Measurements from ENCODE around the gene RBMS1. TPM values are rescaled to one million over a fixed set of nuclear protein-coding genes. Genes with fewer than 3 reads are reported as not detected.

Gene RBMS1
- total RNA-seq, 1 donor from 2014 or later, result 102 TPM

DNA sequence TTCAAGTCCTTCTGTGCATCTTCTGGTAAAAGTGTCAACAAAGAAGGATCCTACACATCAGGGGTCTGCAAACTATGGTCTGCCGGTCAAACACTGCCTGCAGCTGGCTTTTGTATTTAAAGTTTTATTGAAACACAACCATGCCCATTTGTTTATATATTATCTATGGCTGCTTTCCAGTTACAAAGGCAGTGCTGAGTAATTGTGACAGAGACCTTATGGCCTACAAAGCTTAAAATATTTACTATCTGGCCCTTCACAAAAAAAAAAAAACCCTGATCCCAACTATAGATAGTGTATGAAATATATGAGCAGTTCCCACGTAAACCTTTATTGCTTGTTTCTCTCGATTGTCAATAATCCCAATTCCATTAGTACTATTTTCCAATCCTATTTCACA is 101.4 kb downstream of the RBMS1 start:
- DNase-seq (no peak), ATAC-seq (no peak)
- Histone ChIP-seq H3K36me3 (no peaks in the 10 kb centered on the region), H3K4me1 (peaks cover 70% of the 10 kb centered on the region), H3K4me3 (no peak overlapping the region), H3K9me3 (no peaks in the 10 kb centered on the region), H3K27ac (no peak overlapping the region), H3K27me3 (no peaks in the 10 kb centered on the region)
- TF ChIP-seq, protein P1, sequence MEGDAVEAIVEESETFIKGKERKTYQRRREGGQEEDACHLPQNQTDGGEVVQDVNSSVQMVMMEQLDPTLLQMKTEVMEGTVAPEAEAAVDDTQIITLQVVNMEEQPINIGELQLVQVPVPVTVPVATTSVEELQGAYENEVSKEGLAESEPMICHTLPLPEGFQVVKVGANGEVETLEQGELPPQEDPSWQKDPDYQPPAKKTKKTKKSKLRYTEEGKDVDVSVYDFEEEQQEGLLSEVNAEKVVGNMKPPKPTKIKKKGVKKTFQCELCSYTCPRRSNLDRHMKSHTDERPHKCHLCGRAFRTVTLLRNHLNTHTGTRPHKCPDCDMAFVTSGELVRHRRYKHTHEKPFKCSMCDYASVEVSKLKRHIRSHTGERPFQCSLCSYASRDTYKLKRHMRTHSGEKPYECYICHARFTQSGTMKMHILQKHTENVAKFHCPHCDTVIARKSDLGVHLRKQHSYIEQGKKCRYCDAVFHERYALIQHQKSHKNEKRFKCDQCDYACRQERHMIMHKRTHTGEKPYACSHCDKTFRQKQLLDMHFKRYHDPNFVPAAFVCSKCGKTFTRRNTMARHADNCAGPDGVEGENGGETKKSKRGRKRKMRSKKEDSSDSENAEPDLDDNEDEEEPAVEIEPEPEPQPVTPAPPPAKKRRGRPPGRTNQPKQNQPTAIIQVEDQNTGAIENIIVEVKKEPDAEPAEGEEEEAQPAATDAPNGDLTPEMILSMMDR (IDR thresholded peaks at IDR 0.05), result no peak
- intact Hi-C loops (cut with DNase I), result no loop called here

- H3K27ac ChIP-seq, result peak overlapping the region; percentile 52
These were observed 102.8 kb downstream of the RBMS1 start for GRCh38 chr2:160390544-160391455.

DNA sequence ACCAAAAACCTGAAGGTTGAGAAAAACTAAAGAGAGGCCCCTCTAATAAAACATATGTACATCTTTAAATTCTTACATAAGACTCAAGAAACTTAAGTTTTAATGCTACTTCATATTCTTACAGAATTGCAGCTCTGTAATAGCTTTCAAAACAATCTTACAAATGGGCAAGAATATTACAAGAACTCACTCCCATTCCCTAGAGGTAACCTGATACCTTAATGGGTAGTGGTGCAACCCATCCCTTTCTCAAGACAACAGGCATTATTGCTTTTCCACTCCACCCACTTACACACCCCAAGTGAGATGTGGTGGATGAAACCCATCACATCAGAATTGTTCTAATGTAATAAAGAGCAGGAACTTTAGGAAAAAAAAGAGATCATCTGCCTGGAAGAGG is 103.7 kb downstream of the RBMS1 start:
- H3K4me1 ChIP-seq, result peaks cover 84% of the 10 kb centered on the region
- intact Hi-C loops (cut with DNase I), result no loop called here
- no peak for ATAC-seq

More at GRCh38 chr2:160390544-160391455, 102.8 kb downstream of the RBMS1 start:
- H3K9me3 ChIP-seq, result no peaks in the 10 kb centered on the region
- ATAC-seq (peak; percentile 47), DNase-seq (no peak)
- intact Hi-C loops (cut with DNase I), result no loop called here
- no peaks in the 10 kb centered on the region for H3K27me3 ChIP-seq
- TF ChIP-seq, protein P1 (IDR thresholded peaks at IDR 0.05), result no peak
- peaks cover 77% of the 10 kb centered on the region for H3K4me1 ChIP-seq
- H3K4me3 ChIP-seq, result no peak overlapping the region
- no peaks in the 10 kb centered on the region for H3K36me3 ChIP-seq

GRCh38 chr2:160388464-160389263 is 104.9 kb downstream of the RBMS1 start:
- DNase-seq (no peak), ATAC-seq (peak; percentile 85)
- Histone ChIP-seq H3K27ac (peak overlapping the region; percentile 59), H3K27me3 (no peaks in the 10 kb centered on the region), H3K4me1 (peaks cover 78% of the 10 kb centered on the region), H3K9me3 (no peaks in the 10 kb centered on the region), H3K36me3 (no peaks in the 10 kb centered on the region), H3K4me3 (no peak overlapping the region)
- intact Hi-C loops (cut with DNase I), result no loop called here
- TF ChIP-seq, protein P1 (IDR thresholded peaks at IDR 0.05), result no peak

More for the DNA sequence above, 103.7 kb downstream of the RBMS1 start:
- Histone ChIP-seq H3K9me3 (no peaks in the 10 kb centered on the region), H3K27ac (no peak overlapping the region), H3K36me3 (no peaks in the 10 kb centered on the region), H3K27me3 (no peaks in the 10 kb centered on the region), H3K4me3 (no peak overlapping the region)
- TF ChIP-seq, protein P1 (IDR thresholded peaks at IDR 0.05), result no peak
- DNase-seq, result no peak

DNA sequence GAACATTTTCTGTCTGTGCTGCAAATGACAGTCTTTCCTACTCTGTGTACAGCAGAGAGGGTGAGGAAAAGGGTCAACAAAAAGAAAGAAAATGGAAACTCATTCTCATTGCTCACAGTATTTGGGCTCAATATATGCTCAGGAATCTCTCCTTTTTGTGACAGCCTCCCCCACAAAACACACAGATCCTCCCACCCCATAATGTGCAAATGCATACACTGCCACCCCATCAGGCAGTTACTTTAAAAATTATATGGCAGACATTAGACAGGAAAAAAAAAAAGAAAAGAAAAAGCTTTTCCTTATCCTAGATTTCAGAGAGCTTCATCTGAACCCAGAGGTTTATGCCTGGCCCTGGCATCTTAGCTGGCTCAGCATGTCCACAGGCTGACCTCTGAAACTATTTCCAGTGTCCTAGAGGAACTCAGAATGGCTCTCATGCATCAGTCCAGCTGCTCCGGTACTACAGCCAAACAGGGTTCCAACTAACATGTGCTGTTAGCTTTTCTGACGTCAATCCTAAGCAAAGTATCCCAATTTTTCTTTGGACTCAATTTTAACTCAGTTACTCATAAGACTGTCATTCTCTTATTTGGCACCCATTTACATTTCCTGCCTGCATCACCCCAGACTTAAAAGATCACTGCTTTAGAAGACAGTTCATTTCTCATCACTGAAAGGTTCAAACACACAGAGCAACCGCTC is 105.9 kb downstream of the RBMS1 start:
- ATAC-seq (peak; percentile 82), DNase-seq (no peak)
- H3K4me3 ChIP-seq, result no peak overlapping the region
- peak overlapping the region; percentile 59 for H3K27ac ChIP-seq
- intact Hi-C loops (cut with DNase I), result no loop called here
- H3K9me3 ChIP-seq, result no peaks in the 10 kb centered on the region
- TF ChIP-seq, protein P1 (IDR thresholded peaks at IDR 0.05), result no peak
- no peaks in the 10 kb centered on the region for H3K36me3 ChIP-seq
- peaks cover 80% of the 10 kb centered on the region for H3K4me1 ChIP-seq
- H3K27me3 ChIP-seq, result no peaks in the 10 kb centered on the region

Data from upper lobe of right lung (tissue), 1 donor.